HG03025 (cell line): ENCODE results near the gene ATL3.
A peak's percentile ranks its signal among the peaks of the same experiment; 100 is the strongest.
"Not testable (repeated sequence)": the region's sequence is repeated elsewhere in the genome, so short reads cannot be mapped to it uniquely, and the experiment has no call there.

Experiments
- ATAC-seq: cut with Tn5 transposase; IDR thresholded peaks from one replicate; pipeline ENCODE4 v1.9.1; 2021; ENCODE audit warnings: mild to moderate bottlenecking, moderate library complexity; ENCODE audit not compliant: unreplicated experiment, low FRiP score

Gene ATL3

GRCh38 chr11:63671322-63672155 lies at the start of gene ATL3:
TSS of gene ATL3 (minus strand) at chr11:63671376. CDS start at chr11:63671335, 41 bp downstream.
- ATAC-seq = peak; percentile 84

- ATAC-seq = no peak
Measured at GRCh38 chr11:63720611-63721010, 49.4 kb upstream of the ATL3 start.

- no peak for ATAC-seq
Measured at GRCh38 chr11:63719987-63720386, 48.8 kb upstream of the ATL3 start.

- ATAC-seq = no peak
Measured at GRCh38 chr11:63719001-63719400, 47.8 kb upstream of the ATL3 start.

GRCh38 chr11:63716046-63716445 lies 44.9 kb upstream of the ATL3 start:
- no peak for ATAC-seq

- ATAC-seq = no peak
Measured at GRCh38 chr11:63713766-63714165, 42.6 kb upstream of the ATL3 start.

- no peak for ATAC-seq
Measured at GRCh38 chr11:63711838-63712237, 40.7 kb upstream of the ATL3 start.

- no peak for ATAC-seq
Measured at GRCh38 chr11:63710476-63711217, 39.5 kb upstream of the ATL3 start.

GRCh38 chr11:63709336-63709884 lies 38.2 kb upstream of the ATL3 start:
- no peak for ATAC-seq

- ATAC-seq = no peak
Measured at GRCh38 chr11:63708764-63709163, 37.6 kb upstream of the ATL3 start.

GRCh38 chr11:63705526-63705925 lies 34.4 kb upstream of the ATL3 start:
- ATAC-seq = no peak

GRCh38 chr11:63699896-63700295 lies 28.7 kb upstream of the ATL3 start:
- ATAC-seq = no peak

- ATAC-seq = no peak
Measured at GRCh38 chr11:63698976-63699733, 28.0 kb upstream of the ATL3 start.

GRCh38 chr11:63694596-63694995 lies 23.4 kb upstream of the ATL3 start:
- ATAC-seq = no peak

- ATAC-seq = no peak
Measured at GRCh38 chr11:63687845-63688244, 16.7 kb upstream of the ATL3 start.

GRCh38 chr11:63686926-63687325 lies 15.8 kb upstream of the ATL3 start:
- no peak for ATAC-seq

- not testable (repeated sequence) for ATAC-seq
Measured at GRCh38 chr11:63685158-63685721, 14.1 kb upstream of the ATL3 start.

- ATAC-seq = no peak
Measured at GRCh38 chr11:63683133-63683991, 12.2 kb upstream of the ATL3 start.
